HG02973 (cell line): ENCODE data around the gene SEPHS1.
A peak's percentile ranks its signal among the peaks of the same experiment; 100 is the strongest.
"Not testable (repeated sequence)": the region's sequence is repeated elsewhere in the genome, so short reads cannot be mapped to it uniquely, and the experiment has no call there.

Experiments used
- ATAC-seq: cut with Tn5 transposase; IDR thresholded peaks from one replicate; pipeline ENCODE4 v1.9.1; 2021; ENCODE audit warnings: moderate library complexity; ENCODE audit not compliant: unreplicated experiment

SEPHS1 gene

GRCh38 chr10:13365243-13365642, 17.1 kb upstream of the SEPHS1 start:
- no peak for ATAC-seq

GRCh38 chr10:13360587-13360986, 12.5 kb upstream of the SEPHS1 start:
- ATAC-seq, result no peak

- ATAC-seq, result no peak
These were observed 8.3 kb upstream of the SEPHS1 start for GRCh38 chr10:13356392-13356791.

- no peak for ATAC-seq
These were observed 6.7 kb upstream of the SEPHS1 start for GRCh38 chr10:13354783-13355182.

- no peak for ATAC-seq
These were observed 4.4 kb upstream of the SEPHS1 start for GRCh38 chr10:13352519-13352918.

- ATAC-seq, result no peak
These were observed 3.3 kb upstream of the SEPHS1 start for GRCh38 chr10:13351340-13351915.

GRCh38 chr10:13349463-13350274, 1.6 kb upstream of the SEPHS1 start:
- ATAC-seq, result no peak

GRCh38 chr10:13347500-13348156, 465 bp downstream of the SEPHS1 start:
- peak; percentile 52 for ATAC-seq

GRCh38 chr10:13347043-13347499, 1.0 kb downstream of the SEPHS1 start:
- ATAC-seq, result peak; percentile 25

- no peak for ATAC-seq
These were observed 1.6 kb downstream of the SEPHS1 start for GRCh38 chr10:13346283-13347042.

GRCh38 chr10:13340626-13341376, 7.3 kb downstream of the SEPHS1 start:
- ATAC-seq, result peak; percentile 89

- ATAC-seq, result no peak
These were observed 8.0 kb downstream of the SEPHS1 start for GRCh38 chr10:13340068-13340467.

GRCh38 chr10:13338390-13339110, 9.5 kb downstream of the SEPHS1 start:
- no peak for ATAC-seq

GRCh38 chr10:13337827-13338196, 10.3 kb downstream of the SEPHS1 start:
- ATAC-seq, result no peak

GRCh38 chr10:13337128-13337826, 10.8 kb downstream of the SEPHS1 start:
- no peak for ATAC-seq

GRCh38 chr10:13335881-13336280, 12.2 kb downstream of the SEPHS1 start:
- peak; percentile 51 for ATAC-seq

GRCh38 chr10:13334556-13334955, 13.5 kb downstream of the SEPHS1 start:
- no peak for ATAC-seq

GRCh38 chr10:13331646-13332045, 16.4 kb downstream of the SEPHS1 start:
- ATAC-seq, result no peak

GRCh38 chr10:13330980-13331379, 17.1 kb downstream of the SEPHS1 start:
- not testable (repeated sequence) for ATAC-seq
